Effector memory CD4-positive, alpha-beta T cell (primary cell): Measurements from ENCODE around the gene TAS2R60.

Experiments
- DNase-seq, 3 donors: peaks; one replicate each; pipeline ENCODE4 v3.0.0-alpha.2; 2020
- H3K27ac ChIP-seq: 2 replicates; pipeline ENCODE4 v1.7.0; 2013; ENCODE audit warnings: mild to moderate bottlenecking, low read length, moderate library complexity; ENCODE audit not compliant: insufficient read depth, poor library complexity, severe bottlenecking
- H3K27me3 ChIP-seq: replicated peaks from 2 replicates; pipeline ENCODE4 v1.7.0; 2013; ENCODE audit warnings: mild to moderate bottlenecking, low read length; ENCODE audit not compliant: insufficient read depth, control insufficient read depth, poor library complexity, severe bottlenecking
- H3K36me3 ChIP-seq: 2 replicates; pipeline ENCODE4 v1.7.0; 2013; ENCODE audit warnings: mild to moderate bottlenecking, low read length, moderate library complexity; ENCODE audit not compliant: control insufficient read depth, insufficient read depth
- H3K4me1 ChIP-seq: 2 replicates; pipeline ENCODE4 v1.7.0; 2013; ENCODE audit warnings: low read length, mild to moderate bottlenecking; ENCODE audit not compliant: control insufficient read depth, insufficient read depth, poor library complexity, severe bottlenecking
- H3K4me3 ChIP-seq: 2 replicates; pipeline ENCODE4 v1.7.0; 2013; ENCODE audit warnings: low read length, low read depth, mild to moderate bottlenecking; ENCODE audit not compliant: insufficient read depth, poor library complexity, severe bottlenecking
- H3K9me3 ChIP-seq: 2 replicates; pipeline ENCODE4 v1.7.0; 2013; ENCODE audit warnings: mild to moderate bottlenecking, low read length, moderate library complexity; ENCODE audit not compliant: control insufficient read depth

TAS2R60 gene

DNA sequence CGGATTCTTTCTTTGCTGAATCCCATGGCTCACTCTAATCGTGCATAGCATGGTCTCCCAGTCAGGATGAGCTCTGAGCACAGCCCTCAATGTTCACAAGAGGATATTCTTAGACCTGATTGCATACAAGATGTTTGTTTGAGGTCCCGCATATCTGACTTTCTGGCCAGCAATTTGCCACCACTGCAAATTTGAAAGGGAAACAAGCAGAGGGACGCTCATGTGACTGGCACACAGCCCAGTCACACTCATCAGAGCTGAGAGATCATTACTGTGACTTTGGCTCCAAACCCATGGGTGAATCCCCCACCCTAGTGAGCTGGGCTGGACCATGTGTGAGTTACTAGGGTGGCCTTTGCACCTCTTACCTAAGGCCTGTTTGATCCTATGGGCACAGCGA, 44.3 kb downstream of the TAS2R60 start:
- Histone ChIP-seq H3K36me3 (no peaks in the 10 kb centered on the region), H3K4me1 (no peaks in the 10 kb centered on the region), H3K27me3 (no peaks in the 10 kb centered on the region), H3K27ac (no peak overlapping the region), H3K9me3 (no peaks in the 10 kb centered on the region), H3K4me3 (no peak overlapping the region)
- no peak for DNase-seq

DNA sequence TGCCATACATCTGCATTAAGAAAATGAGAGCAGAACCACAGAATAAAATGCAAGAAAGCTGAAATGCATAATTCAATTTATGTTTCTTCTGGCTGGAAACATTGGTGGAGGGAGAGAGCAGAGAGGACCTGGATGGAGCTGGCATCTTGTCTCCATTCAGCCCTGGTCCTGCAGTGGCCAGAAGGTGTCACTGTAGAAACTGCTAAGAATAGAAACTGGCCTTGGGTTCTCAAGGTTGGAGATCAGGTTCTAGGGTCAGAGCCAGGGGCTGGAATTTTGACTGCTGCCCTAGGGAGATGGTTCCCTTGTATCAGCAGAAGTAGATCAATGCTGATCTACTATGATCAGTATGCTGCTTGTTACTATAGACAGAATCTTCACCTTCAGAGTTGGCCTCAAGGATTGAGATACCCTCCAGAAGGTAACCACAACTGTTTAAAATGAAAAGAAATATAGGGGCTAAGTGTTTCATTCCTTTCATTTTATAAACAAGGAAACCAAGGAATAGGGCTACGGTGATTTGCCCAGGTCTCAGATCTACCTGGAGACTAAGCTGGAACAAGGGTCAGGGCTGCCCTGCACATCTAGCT, 47.6 kb downstream of the TAS2R60 start:
- no peaks in the 10 kb centered on the region for H3K9me3 ChIP-seq
- no peaks in the 10 kb centered on the region for H3K27me3 ChIP-seq
- no peak overlapping the region for H3K27ac ChIP-seq
- no peak for DNase-seq
- H3K4me3 ChIP-seq = no peak overlapping the region
- no peaks in the 10 kb centered on the region for H3K36me3 ChIP-seq
- no peaks in the 10 kb centered on the region for H3K4me1 ChIP-seq

DNA sequence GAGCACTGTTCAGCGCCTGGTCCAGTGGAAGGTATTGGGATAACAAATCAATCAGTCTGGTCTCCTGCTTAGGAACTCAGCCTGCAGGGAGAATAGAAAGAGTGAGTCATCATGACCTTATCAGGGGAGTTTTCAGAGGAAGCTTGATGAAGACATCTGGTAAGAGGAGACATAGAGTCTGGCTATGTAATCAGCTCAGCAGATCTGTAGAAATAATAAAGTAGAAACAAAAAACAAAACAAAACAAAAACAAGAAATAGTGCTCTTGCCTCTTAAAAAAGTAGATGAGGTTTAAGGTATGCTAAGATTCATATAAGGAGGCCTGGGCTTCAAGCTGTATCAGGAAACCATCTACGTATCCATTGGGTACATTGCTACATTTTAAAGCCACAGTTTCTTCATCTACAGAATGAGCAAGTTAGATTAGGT, 48.8 kb downstream of the TAS2R60 start:
- no peaks in the 10 kb centered on the region for H3K9me3 ChIP-seq
- no peaks in the 10 kb centered on the region for H3K4me1 ChIP-seq
- H3K36me3 ChIP-seq = no peaks in the 10 kb centered on the region
- H3K4me3 ChIP-seq = no peak overlapping the region
- no peak overlapping the region for H3K27ac ChIP-seq
- no peaks in the 10 kb centered on the region for H3K27me3 ChIP-seq
- no peak for DNase-seq

DNA sequence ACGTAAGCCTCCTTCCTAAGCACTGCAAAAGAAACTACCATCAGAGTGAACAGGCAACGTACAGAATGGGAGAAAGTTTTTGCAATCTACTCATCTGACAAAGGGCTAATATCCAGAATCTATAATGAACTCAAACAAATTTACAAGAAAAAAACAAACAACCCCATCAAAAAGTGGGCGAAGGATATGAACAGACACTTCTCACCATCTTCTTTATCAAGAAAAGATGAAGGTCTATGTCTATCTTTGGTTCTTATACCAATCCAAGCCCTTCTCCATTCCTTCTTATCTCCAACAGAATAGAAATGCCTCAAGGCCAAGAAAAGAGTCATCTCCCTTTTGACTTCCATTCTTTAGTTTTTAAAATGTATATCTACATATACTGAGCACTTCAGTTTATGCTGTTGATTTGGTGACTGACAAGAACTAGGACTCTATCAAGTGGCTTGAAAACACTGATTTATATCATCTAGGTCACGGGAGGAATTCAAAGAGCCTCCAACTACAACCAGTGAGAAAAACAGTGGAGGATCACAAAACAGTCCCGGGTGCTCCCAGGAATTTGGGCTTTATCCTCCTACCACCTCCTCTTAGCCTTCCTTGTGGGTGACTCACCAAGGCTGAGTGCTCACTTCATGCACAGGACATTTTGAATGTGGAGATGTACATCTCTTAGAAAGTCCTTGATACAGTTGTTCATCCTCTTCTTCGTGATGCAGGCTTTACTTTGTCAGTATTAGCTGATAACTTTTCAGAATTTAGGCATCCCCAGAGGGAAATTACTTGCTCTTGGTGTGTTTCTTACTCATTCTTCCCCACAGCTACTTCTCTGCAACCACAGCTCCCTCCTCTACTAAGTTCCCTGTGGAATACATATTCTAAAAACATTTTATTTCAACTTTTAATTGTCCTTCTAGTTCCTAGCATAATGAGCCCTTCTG, 49.8 kb downstream of the TAS2R60 start:
- no peaks in the 10 kb centered on the region for H3K4me1 ChIP-seq
- H3K4me3 ChIP-seq = no peak overlapping the region
- H3K9me3 ChIP-seq = no peaks in the 10 kb centered on the region
- H3K36me3 ChIP-seq = no peaks in the 10 kb centered on the region
- DNase-seq = no peak
- H3K27ac ChIP-seq = no peak overlapping the region
- H3K27me3 ChIP-seq = no peaks in the 10 kb centered on the region

DNA sequence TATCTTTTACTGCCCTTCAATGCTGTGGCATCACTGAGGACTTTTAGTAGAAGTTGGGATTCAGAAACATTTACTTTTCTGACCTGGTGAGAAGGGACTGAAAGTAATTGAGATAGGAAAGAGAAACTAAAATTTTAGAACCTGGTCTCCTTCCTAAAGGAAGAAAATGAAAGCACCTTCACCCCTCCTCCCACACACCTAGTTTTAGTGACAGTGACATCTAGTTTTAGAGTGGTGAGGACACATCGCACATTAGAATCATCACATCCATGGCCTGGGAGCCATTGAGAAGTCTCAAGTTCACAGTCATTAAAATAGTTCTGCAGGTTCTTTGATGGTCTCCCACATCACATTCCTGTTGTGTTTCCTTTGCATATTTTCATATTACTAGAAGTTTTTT, 50.5 kb downstream of the TAS2R60 start:
- H3K27me3 ChIP-seq = no peaks in the 10 kb centered on the region
- H3K36me3 ChIP-seq = no peaks in the 10 kb centered on the region
- no peaks in the 10 kb centered on the region for H3K9me3 ChIP-seq
- no peak overlapping the region for H3K27ac ChIP-seq
- no peaks in the 10 kb centered on the region for H3K4me1 ChIP-seq
- DNase-seq = no peak
- no peak overlapping the region for H3K4me3 ChIP-seq
